ENCODE results near the gene ELP2. TPM values are rescaled to one million over a fixed set of nuclear protein-coding genes. Genes with fewer than 3 reads are reported as not detected.
"Not testable (repeated sequence)": the region's sequence is repeated elsewhere in the genome, so short reads cannot be mapped to it uniquely, and the experiment has no call there.

Gene ELP2
- total RNA-seq, 2 donors from 2014 or later = 78.3 to 95.8 TPM

DNA sequence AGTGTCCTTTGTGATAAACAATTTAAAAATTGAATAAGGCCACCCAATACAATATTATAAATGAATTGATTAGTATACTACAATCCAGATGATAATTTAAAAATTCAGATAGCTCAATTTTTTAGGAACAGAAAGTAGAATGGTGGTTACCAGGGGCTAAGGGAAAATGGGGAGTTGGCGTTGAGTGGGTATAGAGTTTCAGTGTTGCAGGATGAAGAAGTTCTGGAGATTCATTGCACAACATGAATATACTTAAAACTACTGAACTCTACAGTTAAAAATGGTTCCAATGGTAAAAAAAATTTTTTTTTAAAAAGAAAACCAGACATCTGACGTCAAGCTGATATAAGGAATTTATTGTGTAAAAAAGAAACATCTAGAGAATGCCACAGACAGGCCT, 21.5 kb upstream of the ELP2 start:
- ATAC-seq (replicated peaks) = no peak
- H3K27ac Mint-ChIP-seq = no peak overlapping the region
- no peaks in the 10 kb centered on the region for H3K4me1 Mint-ChIP-seq
- peaks cover 54% of the 10 kb centered on the region for H3K36me3 Mint-ChIP-seq (ENCODE audit: low read depth)
- no peak overlapping the region for H3K4me3 Mint-ChIP-seq
- no peaks in the 10 kb centered on the region for H3K9me3 Mint-ChIP-seq
- no peaks in the 10 kb centered on the region for H3K27me3 Mint-ChIP-seq

DNA sequence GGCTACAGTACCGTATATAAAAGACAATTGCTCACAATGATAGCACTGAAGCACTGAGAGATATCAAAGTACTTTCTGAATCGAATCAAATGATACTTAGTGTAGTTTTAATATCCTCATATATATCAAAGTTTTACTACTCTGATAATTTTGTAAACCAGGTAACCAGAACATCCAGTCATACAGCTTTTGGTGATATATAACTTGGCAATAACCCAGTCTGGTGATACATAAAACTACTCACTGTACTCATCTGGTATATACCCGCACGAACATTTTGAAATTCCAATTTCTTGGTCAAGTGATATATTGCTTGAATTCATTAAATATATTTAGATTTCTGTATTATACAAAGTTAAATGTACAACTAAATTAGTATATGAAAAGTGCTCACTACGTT, 21.1 kb upstream of the ELP2 start:
- no peaks in the 10 kb centered on the region for H3K4me1 Mint-ChIP-seq
- H3K27me3 Mint-ChIP-seq = no peaks in the 10 kb centered on the region
- peaks cover 58% of the 10 kb centered on the region for H3K36me3 Mint-ChIP-seq (ENCODE audit: low read depth)
- H3K4me3 Mint-ChIP-seq = no peak overlapping the region
- H3K27ac Mint-ChIP-seq = no peak overlapping the region
- no peaks in the 10 kb centered on the region for H3K9me3 Mint-ChIP-seq
- no peak for ATAC-seq (replicated peaks)

DNA sequence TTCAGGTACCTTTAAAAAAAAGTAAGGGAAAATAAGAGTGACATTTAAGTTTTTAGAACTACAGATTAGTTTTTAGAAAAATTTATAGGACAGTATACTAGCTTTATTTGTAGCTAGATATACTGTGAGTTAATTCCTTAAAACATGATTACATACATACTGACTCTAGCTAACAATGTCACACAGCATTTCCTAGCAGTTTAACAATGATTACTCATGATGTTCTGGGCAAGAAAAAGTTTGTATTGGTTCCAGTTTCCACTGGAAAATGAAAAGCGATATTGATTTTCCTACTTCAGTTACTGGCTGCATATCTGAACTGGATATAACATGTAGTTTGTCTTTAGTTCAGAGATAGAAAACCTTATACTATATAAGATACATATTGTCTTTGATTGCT, 20.0 kb upstream of the ELP2 start:
- H3K27ac Mint-ChIP-seq = no peak overlapping the region
- H3K4me3 Mint-ChIP-seq = no peak overlapping the region
- H3K36me3 Mint-ChIP-seq (ENCODE audit: low read depth) = peaks cover 69% of the 10 kb centered on the region
- ATAC-seq (replicated peaks) = no peak
- no peaks in the 10 kb centered on the region for H3K27me3 Mint-ChIP-seq
- H3K9me3 Mint-ChIP-seq = no peaks in the 10 kb centered on the region
- H3K4me1 Mint-ChIP-seq = no peaks in the 10 kb centered on the region

DNA sequence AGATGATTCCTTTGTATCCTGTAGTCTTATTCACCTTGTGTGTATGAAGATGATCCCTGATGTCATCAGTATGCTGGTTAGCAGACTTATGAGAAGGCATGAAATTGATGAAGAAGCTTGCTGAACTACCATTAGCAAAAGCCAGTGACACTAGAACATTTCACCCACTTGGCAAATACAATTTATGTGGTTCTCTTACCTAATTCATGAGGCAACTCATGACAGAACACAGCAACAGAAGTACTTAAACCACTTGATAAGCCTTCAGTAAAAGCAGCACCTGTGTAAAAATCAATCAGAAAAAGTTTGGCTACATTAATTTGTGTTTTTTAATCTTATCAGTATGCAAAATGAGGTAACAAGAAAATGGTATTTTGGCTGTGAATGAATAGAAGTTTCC, 17.4 kb upstream of the ELP2 start:
- H3K4me3 Mint-ChIP-seq = no peak overlapping the region
- no peak overlapping the region for H3K27ac Mint-ChIP-seq
- H3K36me3 Mint-ChIP-seq (ENCODE audit: low read depth) = peaks cover 93% of the 10 kb centered on the region
- H3K27me3 Mint-ChIP-seq = no peaks in the 10 kb centered on the region
- no peaks in the 10 kb centered on the region for H3K4me1 Mint-ChIP-seq
- no peaks in the 10 kb centered on the region for H3K9me3 Mint-ChIP-seq
- ATAC-seq (replicated peaks) = no peak

DNA sequence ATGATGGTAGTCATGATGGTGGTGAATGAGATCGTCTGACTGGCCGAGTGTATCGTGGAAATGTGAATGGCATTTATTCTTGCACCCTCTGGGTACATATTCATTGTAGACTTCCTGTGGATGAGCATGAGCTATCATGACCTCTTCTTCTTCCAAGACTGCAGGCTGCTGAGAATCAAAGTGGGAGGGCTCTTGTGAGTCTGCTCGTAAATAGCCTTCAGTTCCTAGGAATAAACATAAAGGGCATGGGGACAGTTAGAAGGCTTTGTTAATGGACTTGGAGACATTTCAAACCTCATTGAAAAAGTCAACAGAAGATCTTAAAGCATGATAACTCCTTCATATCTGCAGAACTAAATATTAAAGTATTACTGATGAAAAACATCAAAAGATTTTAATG, 15.4 kb upstream of the ELP2 start:
- no peak overlapping the region for H3K4me3 Mint-ChIP-seq
- peaks cover 91% of the 10 kb centered on the region for H3K36me3 Mint-ChIP-seq (ENCODE audit: low read depth)
- no peak overlapping the region for H3K27ac Mint-ChIP-seq
- H3K9me3 Mint-ChIP-seq = no peaks in the 10 kb centered on the region
- ATAC-seq (replicated peaks) = no peak
- no peaks in the 10 kb centered on the region for H3K4me1 Mint-ChIP-seq
- no peaks in the 10 kb centered on the region for H3K27me3 Mint-ChIP-seq

DNA sequence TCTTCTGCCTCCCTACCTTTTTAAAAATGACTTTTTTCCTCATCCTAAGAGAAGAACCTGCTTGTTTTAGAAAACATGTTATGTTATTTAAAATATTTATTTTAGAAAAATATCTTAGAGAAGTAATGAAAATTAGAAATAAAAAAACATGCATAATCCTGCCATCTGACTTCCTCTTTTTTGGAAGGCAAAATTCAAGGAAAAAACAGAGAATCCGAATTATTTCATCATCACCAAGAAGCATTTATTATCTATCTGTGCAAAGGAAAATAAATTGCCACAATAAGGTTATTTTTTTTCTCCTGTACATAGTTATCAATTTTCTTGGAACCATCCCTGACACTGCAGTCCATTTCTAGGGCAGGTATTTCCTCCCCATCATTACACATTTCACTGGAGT, 15.0 kb upstream of the ELP2 start:
- Mint-ChIP-seq H3K27me3 (no peaks in the 10 kb centered on the region), H3K36me3 (ENCODE audit: low read depth) (peaks cover 91% of the 10 kb centered on the region), H3K4me3 (no peak overlapping the region), H3K27ac (no peak overlapping the region), H3K9me3 (no peaks in the 10 kb centered on the region), H3K4me1 (no peaks in the 10 kb centered on the region)
- no peak for ATAC-seq (replicated peaks)

DNA sequence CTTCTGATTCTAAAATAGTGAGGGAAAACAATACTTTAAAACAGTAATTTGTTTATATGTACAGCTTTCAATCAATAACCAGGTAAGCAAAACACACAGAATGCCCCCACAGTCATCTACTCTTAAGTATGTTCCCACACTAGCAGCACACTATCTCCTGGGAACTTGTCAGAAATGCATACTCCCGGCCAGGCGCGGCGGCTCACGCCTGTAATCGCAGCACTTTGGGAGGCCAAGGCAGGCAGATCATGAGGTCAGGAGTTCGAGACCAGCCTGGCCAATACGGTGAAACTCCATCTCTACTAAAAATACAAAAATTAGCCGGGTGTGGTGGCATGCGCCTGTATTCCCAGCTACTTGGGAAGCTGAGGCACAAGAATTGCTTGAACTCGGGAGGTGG, 12.9 kb upstream of the ELP2 start:
- not testable (repeated sequence) for H3K27ac Mint-ChIP-seq; H3K4me3 Mint-ChIP-seq; H3K4me1 Mint-ChIP-seq; H3K9me3 Mint-ChIP-seq; H3K27me3 Mint-ChIP-seq; ATAC-seq (replicated peaks)
- H3K36me3 Mint-ChIP-seq (ENCODE audit: low read depth) = peaks cover 91% of the 10 kb centered on the region

DNA sequence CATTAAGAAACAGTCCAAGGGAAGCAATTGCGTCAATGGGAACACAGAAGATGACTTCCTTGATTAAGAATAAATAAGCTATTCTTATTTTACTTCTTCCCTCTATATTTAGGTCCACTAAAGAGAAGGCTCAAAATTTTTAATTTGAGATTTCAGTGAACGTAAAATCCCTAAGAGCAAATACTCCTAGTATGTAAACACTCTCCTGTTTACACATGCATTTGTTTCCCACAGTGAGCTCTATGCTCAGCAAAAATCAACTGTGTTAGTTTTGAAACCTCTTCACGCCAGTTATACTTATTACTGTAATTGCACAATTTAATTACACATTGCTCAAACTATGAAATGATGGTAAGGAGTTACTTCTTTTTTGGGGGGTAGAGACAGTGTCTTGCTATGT, 9.4 kb upstream of the ELP2 start:
- H3K27me3 Mint-ChIP-seq = no peaks in the 10 kb centered on the region

DNA sequence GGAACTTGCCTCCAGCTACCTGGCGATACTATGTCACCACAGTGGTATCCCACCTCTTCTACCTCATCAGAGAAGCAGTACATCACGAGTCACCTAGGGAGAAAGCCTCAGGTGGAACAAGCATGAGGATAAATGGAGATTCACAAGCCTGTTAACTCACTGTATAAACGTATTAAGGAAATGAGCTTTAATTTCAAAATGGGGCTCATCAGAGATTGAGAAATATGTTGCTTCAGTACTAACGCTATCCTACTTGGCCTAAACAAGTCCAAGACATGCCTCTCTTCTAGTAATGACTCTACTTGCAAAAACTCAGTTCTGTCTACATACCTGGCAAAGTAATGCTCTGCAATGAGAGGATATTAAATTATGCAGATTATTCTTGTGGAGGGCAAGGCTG, 4.9 kb upstream of the ELP2 start:
- H3K4me3 Mint-ChIP-seq = no peak overlapping the region
- no peaks in the 10 kb centered on the region for H3K27me3 Mint-ChIP-seq
- H3K36me3 Mint-ChIP-seq (ENCODE audit: low read depth) = peaks cover 78% of the 10 kb centered on the region
- no peak for ATAC-seq (replicated peaks)
- no peak overlapping the region for H3K27ac Mint-ChIP-seq
- H3K4me1 Mint-ChIP-seq = peaks cover 29% of the 10 kb centered on the region
- H3K9me3 Mint-ChIP-seq = no peaks in the 10 kb centered on the region

More for the DNA sequence above, 9.4 kb upstream of the ELP2 start:
- Mint-ChIP-seq H3K9me3 (no peaks in the 10 kb centered on the region), H3K4me1 (peaks cover 6% of the 10 kb centered on the region), H3K27ac (no peak overlapping the region), H3K4me3 (no peak overlapping the region), H3K36me3 (ENCODE audit: low read depth) (peaks cover 91% of the 10 kb centered on the region)
- no peak for ATAC-seq (replicated peaks)

DNA sequence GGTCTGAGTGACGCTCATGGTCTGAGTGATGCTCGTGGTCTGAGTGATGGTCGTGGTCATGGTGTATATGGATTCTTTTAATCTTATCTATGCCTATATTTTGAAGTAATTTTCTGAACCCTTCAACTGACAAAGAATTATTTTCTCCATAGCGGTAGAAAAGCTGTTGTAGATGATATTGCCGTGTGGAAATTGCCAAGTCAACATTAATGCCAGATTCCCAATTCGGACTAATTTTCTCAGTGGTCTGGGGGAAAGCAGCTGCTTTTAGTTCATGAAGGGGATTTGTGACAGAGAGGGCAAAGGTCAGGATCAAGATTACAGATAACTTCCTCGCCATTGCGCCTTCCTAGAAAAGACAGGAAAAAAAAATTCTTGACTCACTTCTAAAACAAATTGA, 3.0 kb upstream of the ELP2 start:
- H3K9me3 Mint-ChIP-seq = no peaks in the 10 kb centered on the region
- peak overlapping the region; percentile 46 for H3K4me3 Mint-ChIP-seq
- H3K36me3 Mint-ChIP-seq (ENCODE audit: low read depth) = peaks cover 67% of the 10 kb centered on the region
- no peaks in the 10 kb centered on the region for H3K27me3 Mint-ChIP-seq
- H3K4me1 Mint-ChIP-seq = peaks cover 34% of the 10 kb centered on the region
- peak overlapping the region; percentile 52 for H3K27ac Mint-ChIP-seq
- ATAC-seq (replicated peaks) = no peak

DNA sequence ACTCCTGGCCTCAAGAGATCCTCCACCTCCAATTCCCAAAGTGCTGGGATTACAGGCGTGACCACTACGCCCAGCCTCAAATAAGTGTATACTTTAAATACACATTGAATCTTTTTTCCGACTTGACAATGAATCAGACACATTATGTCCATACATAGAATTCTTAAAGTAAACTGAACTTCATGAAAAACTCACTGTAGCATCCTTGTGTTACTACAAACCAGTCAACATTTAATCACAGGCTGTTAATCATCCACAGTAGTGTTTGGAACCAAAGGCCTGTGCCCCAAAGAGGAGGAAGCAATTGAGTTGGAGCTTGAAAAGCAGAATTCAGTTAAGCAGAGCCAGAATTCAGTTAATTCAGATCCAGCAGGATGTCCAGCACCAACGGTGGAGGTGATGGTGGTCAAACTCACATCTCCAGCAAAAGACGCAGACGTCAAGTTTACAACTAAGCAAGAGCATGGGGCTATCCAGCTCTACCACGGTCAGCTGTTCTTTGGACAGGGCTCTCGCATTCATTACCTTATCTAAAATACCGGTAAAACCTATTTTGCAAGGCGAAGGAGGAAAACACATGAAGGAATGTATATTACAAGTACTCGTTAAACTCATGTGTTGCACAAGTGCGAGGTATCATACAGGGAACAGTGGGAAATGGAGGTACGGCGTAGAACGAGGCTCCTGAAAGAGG, 1.7 kb upstream of the ELP2 start:
- Mint-ChIP-seq H3K36me3 (ENCODE audit: low read depth) (peaks cover 65% of the 10 kb centered on the region), H3K9me3 (no peaks in the 10 kb centered on the region), H3K4me1 (peaks cover 44% of the 10 kb centered on the region), H3K27ac (peak overlapping the region; percentile 94), H3K4me3 (peak overlapping the region; percentile 90), H3K27me3 (no peaks in the 10 kb centered on the region)
- no peak for ATAC-seq (replicated peaks)

DNA sequence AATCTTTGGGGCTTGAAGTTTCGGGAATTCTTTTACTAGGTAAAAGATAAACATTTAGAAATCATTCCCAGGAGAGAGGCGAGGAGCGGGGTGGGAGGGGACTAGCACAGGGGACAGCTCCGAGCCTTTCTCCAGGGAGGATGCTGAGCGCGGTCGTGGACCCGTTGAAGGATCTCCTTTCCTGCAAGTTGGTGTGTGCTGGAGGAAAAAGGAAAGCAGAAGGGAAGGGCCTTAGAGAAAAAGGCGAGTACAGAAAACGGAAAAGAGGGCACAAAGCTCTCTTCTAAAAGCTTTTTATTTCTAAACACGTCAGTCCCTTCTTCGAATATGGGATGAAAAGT, 1.2 kb upstream of the ELP2 start:
- Mint-ChIP-seq H3K27ac (peak overlapping the region; percentile 94), H3K27me3 (no peaks in the 10 kb centered on the region), H3K36me3 (ENCODE audit: low read depth) (peaks cover 64% of the 10 kb centered on the region), H3K9me3 (no peaks in the 10 kb centered on the region), H3K4me1 (peaks cover 45% of the 10 kb centered on the region), H3K4me3 (peak overlapping the region; percentile 90)
- ATAC-seq (replicated peaks) = no peak

DNA sequence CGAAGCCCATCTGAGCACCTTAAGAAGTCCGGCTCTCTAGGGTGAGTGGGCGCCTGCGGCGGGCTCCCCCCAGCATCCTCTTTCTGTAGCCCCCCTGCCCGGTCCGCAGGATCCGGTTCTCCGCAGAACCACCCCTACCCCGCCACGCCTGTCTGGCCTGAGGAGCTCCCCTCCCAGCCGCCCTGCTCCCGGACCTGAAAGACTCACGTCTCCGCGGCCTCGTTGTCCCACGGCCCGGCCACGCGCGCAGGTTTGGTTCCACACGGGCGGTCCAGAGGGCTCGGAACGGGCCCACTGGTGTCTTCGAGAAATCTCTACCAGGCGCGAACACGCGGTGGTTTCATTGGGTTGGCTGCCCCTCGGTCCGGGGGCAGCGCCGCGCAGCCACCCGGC, 796 bp upstream of the ELP2 start:
- no peaks in the 10 kb centered on the region for H3K27me3 Mint-ChIP-seq
- H3K9me3 Mint-ChIP-seq = no peaks in the 10 kb centered on the region
- ATAC-seq (replicated peaks) = peak; percentile 5
- H3K27ac Mint-ChIP-seq = peak overlapping the region; percentile 94
- peak overlapping the region; percentile 90 for H3K4me3 Mint-ChIP-seq
- H3K4me1 Mint-ChIP-seq = peaks cover 46% of the 10 kb centered on the region
- peaks cover 63% of the 10 kb centered on the region for H3K36me3 Mint-ChIP-seq (ENCODE audit: low read depth)

DNA sequence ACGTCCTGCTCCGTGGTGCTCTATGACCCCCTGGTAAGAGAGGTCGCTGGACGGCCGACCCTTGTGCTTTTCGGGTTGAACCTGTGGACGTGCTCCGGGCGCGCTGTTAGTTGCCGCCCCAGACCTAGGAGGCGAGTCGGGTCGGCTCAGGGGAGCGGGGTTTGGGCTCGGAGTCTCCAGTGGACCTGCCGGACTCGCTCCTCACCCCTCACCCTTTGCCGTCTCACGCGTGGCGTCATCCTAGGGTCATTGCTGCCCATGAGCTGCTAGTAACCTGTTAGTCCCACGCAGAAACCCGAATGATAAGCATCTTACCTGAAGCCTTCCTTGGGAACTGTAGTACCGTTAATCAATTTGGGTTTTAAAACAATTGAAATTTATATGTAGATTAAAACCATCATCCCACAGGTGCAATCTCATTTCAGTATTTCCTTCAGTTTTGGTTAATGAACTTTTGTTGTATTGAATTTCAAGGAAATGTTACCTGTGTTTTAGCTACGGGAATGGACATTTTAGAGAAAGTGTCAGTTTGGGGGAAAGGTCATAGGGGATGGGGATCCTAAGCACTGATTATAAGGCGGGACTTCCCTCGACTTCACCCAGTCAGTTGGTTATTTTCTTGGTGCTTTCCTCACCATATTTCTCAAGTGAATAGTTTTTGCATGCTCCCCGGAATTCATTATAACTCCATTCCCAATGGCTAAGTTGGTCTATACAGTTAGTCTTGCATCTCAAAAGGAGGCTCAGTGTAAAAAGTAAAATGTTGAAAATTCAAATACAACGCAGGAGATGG, 536 bp downstream of the ELP2 start:
- no peaks in the 10 kb centered on the region for H3K9me3 Mint-ChIP-seq
- peak overlapping the region; percentile 94 for H3K27ac Mint-ChIP-seq
- H3K36me3 Mint-ChIP-seq (ENCODE audit: low read depth) = peaks cover 63% of the 10 kb centered on the region
- peak overlapping the region; percentile 90 for H3K4me3 Mint-ChIP-seq
- no peaks in the 10 kb centered on the region for H3K27me3 Mint-ChIP-seq
- H3K4me1 Mint-ChIP-seq = peaks cover 43% of the 10 kb centered on the region
- peak; percentile 22 for ATAC-seq (replicated peaks)

DNA sequence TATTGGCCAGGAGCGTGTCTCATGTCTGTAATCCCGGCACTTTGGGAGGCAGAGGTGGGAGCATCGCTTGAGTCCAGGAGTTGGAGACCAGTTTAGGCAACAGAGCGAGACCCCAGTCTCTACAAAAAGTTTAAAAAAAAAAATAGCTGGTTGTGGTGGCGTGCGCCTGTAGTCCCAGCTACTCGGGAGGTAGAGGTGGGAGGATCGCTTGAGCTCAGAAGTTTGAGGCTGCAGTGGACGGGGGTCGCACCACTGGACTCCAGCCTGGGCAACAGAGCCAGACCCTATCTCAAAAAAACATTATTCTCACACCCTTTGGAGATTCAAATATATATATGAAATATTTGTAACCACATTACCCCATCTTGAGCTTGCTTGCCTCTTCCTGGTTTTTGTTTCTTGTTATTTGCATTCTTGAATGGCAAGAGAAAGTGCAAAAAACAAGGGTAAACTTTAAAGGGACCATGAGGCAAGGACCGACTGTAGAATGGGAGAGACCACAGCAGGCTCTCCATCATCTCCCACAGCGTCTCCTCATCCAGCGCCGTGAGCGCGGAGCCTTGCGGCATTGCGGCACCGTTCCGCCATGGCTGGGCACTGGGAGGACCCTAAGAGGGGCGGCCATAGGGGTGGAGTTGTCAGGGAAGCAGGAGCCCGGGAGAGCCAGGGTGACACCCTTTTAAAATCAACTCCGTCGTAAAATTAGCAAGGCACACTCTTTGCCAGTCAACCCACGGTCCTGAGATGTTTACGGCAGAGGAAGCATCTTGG, 1.4 kb downstream of the ELP2 start:
- Mint-ChIP-seq H3K27me3 (no peaks in the 10 kb centered on the region), H3K4me3 (peak overlapping the region; percentile 90), H3K9me3 (no peaks in the 10 kb centered on the region), H3K36me3 (ENCODE audit: low read depth) (peaks cover 63% of the 10 kb centered on the region), H3K4me1 (peaks cover 38% of the 10 kb centered on the region), H3K27ac (peak overlapping the region; percentile 94)
- no peak for ATAC-seq (replicated peaks)
